ENCODE results near the gene ZNF467. TPM values are rescaled to one million over a fixed set of nuclear protein-coding genes. Genes with fewer than 3 reads are reported as not detected.

The ZNF467 gene, protein sequence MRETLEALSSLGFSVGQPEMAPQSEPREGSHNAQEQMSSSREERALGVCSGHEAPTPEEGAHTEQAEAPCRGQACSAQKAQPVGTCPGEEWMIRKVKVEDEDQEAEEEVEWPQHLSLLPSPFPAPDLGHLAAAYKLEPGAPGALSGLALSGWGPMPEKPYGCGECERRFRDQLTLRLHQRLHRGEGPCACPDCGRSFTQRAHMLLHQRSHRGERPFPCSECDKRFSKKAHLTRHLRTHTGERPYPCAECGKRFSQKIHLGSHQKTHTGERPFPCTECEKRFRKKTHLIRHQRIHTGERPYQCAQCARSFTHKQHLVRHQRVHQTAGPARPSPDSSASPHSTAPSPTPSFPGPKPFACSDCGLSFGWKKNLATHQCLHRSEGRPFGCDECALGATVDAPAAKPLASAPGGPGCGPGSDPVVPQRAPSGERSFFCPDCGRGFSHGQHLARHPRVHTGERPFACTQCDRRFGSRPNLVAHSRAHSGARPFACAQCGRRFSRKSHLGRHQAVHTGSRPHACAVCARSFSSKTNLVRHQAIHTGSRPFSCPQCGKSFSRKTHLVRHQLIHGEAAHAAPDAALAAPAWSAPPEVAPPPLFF
- 3.4 and 4.4 TPM in 2 replicates for total RNA-seq
- long read RNA-seq = 0 reads

DNA sequence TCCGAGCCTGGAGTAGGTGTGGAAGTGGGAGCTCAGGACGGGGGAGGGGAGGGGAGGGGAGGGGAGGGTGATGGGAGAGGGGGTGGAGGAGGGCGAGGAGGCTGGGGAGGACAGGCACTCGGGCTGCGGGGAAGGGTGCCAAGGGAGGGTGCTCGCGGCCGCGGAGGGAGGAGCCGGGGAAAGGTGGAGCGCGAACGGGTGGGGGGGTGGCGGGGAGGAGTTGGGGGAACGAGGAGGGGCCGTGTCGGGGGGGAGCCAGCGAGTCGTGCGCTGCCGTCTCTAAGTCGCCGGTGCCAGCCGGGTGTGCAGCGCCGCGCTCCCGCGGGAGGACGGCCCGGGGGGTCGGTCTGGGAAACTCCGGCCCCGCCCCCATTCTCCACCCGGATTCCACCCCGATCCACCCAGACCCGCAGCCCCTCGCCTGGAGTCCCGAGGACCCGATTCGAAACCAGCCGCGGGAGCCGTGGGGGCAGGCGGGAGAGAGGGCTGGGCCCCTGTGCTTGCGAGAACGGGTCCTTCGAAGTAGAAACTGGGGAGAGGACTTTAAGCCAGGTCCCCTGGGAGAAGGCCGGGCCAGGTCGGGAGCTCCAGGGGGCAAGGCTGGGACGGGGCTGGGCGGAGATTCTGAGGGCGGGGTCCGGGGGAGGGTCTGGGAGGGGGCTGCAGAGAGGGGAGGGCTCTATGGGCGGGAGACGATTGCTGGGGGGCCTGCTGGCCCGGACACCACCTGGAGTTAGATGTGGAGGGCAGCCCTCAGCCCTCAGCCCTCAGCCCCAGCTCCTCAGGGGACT lies at the start of gene ZNF467:
TSS of gene ZNF467 (minus strand) at position 143 of the 791 bp plus-strand sequence. CDS start 2,556 bp downstream, outside the sequence.
- Mint-ChIP-seq H3K4me3 (ENCODE audit: unreplicated experiment) (peak within 1 kb of the TSS; percentile 75), H3K36me3 (ENCODE audit: unreplicated experiment) (no peaks in the 10 kb centered on the region), H3K4me1 (ENCODE audit: unreplicated experiment) (peaks cover 5% of the 10 kb centered on the region), H3K27ac (ENCODE audit: unreplicated experiment) (no peak within 1 kb of the TSS), H3K9me3 (ENCODE audit: unreplicated experiment) (no peaks in the 10 kb centered on the region), H3K27me3 (ENCODE audit: unreplicated experiment) (no peaks in the 10 kb centered on the region)
- TF ChIP-seq, protein P1, sequence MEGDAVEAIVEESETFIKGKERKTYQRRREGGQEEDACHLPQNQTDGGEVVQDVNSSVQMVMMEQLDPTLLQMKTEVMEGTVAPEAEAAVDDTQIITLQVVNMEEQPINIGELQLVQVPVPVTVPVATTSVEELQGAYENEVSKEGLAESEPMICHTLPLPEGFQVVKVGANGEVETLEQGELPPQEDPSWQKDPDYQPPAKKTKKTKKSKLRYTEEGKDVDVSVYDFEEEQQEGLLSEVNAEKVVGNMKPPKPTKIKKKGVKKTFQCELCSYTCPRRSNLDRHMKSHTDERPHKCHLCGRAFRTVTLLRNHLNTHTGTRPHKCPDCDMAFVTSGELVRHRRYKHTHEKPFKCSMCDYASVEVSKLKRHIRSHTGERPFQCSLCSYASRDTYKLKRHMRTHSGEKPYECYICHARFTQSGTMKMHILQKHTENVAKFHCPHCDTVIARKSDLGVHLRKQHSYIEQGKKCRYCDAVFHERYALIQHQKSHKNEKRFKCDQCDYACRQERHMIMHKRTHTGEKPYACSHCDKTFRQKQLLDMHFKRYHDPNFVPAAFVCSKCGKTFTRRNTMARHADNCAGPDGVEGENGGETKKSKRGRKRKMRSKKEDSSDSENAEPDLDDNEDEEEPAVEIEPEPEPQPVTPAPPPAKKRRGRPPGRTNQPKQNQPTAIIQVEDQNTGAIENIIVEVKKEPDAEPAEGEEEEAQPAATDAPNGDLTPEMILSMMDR (IDR thresholded peaks at IDR 0.05) = no peak
- DNase-seq (ENCODE audit: extremely low spot score, unreplicated experiment) = no peak

DNA sequence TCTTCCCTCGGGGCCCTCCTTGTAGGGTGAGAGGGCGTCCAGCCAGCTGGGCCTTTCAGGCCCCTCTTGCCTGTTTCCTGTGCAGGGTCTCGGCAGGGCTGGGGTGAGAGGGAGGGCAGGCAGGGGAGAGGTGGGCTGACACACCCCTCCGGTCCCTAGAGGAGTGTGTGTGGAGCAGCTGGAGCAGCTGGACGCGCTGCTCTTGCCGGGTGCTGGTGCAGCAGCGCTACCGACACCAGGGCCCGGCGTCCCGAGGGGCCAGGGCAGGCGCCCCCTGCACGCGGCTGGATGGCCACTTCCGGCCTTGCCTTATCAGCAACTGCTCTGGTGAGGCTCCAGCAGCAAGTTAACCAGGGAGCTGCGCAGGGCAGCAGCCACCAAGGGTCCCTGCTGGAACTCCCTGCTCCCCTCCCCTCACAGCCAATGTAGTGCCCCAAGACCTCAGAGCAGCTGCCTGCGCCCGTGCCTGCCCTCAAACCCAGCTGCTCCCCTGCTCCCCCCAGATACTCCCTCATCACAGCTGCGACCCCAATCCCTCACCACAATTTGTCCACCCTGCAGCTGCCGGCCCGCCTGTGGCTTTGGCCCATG lies 49.1 kb upstream of the ZNF467 start:
- DNase-seq (ENCODE audit: extremely low spot score, unreplicated experiment) = no peak
- Mint-ChIP-seq H3K27me3 (ENCODE audit: unreplicated experiment) (no peaks in the 10 kb centered on the region), H3K27ac (ENCODE audit: unreplicated experiment) (no peak overlapping the region), H3K9me3 (ENCODE audit: unreplicated experiment) (no peaks in the 10 kb centered on the region), H3K4me3 (ENCODE audit: unreplicated experiment) (no peak overlapping the region), H3K4me1 (ENCODE audit: unreplicated experiment) (no peaks in the 10 kb centered on the region), H3K36me3 (ENCODE audit: unreplicated experiment) (no peaks in the 10 kb centered on the region)
- TF ChIP-seq, protein P1 (IDR thresholded peaks at IDR 0.05) = no peak

DNA sequence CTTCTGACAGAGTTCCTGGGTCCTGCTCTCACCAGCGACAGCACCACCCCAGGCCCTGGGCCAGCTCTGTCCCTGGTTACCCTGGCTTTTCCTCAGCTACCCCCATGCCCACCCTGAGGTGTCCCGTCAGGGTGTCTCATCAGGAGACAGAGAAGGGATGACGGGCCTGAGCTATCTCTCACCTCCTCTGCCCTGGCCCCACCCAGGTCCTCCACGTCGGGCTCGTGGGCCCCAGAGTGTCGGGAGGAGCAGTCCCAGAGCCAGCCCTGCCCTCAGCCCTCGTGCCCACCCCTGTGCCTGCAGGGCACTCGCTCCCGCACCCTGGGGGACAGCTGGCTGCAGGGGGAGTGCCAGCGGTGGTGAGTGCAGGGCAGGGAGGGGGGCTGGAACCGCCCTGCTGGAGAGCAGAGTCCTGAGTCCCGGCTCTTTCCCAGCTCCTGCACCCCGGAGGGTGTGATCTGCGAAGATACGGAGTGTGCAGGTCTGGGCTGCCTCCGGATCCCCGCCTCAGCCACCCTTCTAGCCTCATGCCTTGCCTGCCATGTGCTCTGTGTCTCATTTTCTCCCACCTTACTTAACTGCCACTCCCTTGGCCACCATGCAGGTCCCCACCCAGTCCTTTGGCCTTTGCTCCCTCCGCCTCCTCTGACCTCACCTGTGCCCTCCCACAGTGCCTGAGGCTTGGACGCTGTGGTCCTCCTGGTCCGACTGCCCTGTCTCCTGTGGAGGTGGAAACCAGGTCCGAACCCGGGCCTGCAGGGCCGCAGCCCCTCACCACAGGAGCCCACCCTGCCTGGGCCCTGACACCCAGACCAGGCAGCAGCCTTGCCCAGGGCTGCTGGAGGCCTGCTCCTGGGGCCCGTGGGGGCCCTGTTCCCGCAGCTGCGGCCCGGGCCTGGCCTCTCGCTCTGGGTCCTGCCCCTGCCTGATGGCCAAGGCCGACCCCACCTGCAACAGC lies 48.1 kb upstream of the ZNF467 start:
- no peak overlapping the region for H3K4me3 Mint-ChIP-seq (ENCODE audit: unreplicated experiment)
- H3K36me3 Mint-ChIP-seq (ENCODE audit: unreplicated experiment) = no peaks in the 10 kb centered on the region
- no peak overlapping the region for H3K27ac Mint-ChIP-seq (ENCODE audit: unreplicated experiment)
- no peaks in the 10 kb centered on the region for H3K4me1 Mint-ChIP-seq (ENCODE audit: unreplicated experiment)
- DNase-seq (ENCODE audit: extremely low spot score, unreplicated experiment) = no peak
- no peaks in the 10 kb centered on the region for H3K9me3 Mint-ChIP-seq (ENCODE audit: unreplicated experiment)
- TF ChIP-seq, protein P1 (IDR thresholded peaks at IDR 0.05) = no peak
- H3K27me3 Mint-ChIP-seq (ENCODE audit: unreplicated experiment) = no peaks in the 10 kb centered on the region

DNA sequence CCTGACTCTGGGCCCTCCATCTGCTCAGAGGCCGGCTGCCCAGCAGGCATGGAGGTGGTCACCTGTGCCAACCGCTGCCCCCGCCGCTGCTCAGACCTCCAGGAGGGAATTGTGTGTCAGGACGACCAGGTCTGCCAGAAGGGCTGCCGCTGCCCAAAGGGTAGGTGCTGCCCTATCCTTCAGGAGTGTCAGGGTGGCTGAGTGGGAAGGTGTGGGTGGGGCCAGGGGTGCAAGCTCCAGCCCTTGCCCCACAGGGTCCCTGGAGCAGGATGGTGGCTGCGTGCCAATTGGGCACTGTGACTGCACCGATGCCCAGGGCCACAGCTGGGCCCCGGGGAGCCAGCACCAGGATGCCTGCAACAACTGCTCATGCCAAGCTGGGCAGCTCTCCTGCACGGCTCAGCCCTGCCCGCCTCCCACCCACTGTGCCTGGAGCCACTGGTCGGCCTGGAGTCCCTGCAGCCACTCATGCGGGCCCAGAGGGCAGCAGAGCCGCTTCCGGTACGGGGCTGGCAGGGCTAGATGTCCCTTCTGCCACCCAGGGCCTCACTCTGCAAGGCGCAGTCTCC lies 47.3 kb upstream of the ZNF467 start:
- no peaks in the 10 kb centered on the region for H3K27me3 Mint-ChIP-seq (ENCODE audit: unreplicated experiment)
- H3K4me1 Mint-ChIP-seq (ENCODE audit: unreplicated experiment) = no peaks in the 10 kb centered on the region
- H3K9me3 Mint-ChIP-seq (ENCODE audit: unreplicated experiment) = no peaks in the 10 kb centered on the region
- TF ChIP-seq, protein P1 (IDR thresholded peaks at IDR 0.05) = no peak
- no peaks in the 10 kb centered on the region for H3K36me3 Mint-ChIP-seq (ENCODE audit: unreplicated experiment)
- DNase-seq (ENCODE audit: extremely low spot score, unreplicated experiment) = no peak
- H3K4me3 Mint-ChIP-seq (ENCODE audit: unreplicated experiment) = no peak overlapping the region
- no peak overlapping the region for H3K27ac Mint-ChIP-seq (ENCODE audit: unreplicated experiment)
